GM19240 (cell line): ENCODE data around the gene SLC16A13.
"Not testable (repeated sequence)": the region's sequence is repeated elsewhere in the genome, so short reads cannot be mapped to it uniquely, and the experiment has no call there.

Source experiments
- DNase-seq: peaks from one replicate; pipeline ENCODE4 v3.0.0; 2011; ENCODE audit warnings: low spot score; ENCODE audit not compliant: insufficient read length

Gene SLC16A13

DNA sequence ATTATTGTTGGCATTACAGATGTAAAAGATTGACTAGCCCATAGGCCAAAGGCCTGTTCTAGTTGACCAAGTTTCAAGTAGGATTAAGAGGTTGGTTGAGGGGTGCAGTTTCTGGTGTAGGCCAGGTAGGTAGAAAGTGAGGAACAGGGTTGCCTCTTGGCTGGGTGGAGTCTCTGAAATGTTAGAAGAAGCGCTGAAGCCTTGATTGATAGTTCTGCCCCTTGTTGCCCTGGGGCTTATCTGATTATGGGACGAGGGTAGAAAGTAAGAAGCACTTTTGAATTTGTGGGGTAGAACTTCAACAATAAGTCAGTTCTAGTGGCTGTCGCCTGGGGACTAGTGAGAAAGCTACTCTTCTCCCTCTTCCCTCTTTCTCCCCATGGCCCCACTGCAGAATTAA lies 6.7 kb upstream of the SLC16A13 start:
- no peak for DNase-seq

DNA sequence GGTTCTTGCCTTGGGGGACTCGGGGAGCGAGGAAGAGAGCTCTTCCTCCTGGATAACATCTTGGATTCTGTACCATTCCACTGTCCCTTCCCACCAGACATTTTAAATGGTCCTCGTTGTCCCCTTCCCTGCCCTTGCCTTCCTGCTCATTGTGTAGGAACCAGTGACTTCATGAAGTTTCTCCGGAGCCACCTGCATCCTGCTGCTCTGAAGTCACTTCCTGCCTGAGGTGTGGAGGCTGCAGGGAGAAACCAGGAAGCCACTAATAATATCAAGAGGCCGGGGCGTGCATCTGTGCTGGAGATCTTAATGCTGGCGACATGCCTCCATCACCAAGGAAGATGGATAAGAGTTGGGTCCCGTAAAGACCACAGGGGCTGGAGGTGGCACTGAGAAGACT lies 6.2 kb upstream of the SLC16A13 start:
- no peak for DNase-seq

DNA sequence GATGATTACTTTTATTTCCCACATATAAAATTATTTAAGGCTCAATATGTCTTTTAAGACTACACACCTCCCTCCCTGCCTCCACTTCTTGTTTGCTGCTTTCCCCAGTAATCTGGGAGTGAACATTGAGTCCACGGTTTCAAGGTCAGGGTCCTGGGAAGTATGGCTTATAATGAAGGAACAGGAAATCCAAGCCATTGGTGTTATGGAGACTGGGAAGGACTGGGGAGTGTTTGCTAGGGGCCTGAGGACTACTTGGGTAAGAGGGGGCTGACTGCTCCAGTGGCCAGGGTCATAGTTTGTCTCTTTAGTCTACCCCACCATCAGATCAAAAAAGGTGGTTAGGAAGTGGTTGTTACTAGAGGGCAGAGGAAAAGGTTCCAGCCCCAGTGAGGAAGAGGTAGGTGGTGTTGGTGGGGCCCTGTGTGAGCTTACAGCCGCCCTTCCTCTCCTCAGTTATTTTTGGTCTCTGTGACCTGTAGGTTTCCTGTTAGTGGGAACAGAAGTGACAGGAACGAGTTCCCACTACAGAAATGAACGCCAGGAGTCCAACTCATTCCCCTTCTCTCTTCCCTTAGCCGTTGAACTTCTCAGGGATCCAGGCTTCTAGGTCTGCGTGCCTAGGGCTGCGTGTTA lies 742 bp upstream of the SLC16A13 start:
- DNase-seq, result no peak

DNA sequence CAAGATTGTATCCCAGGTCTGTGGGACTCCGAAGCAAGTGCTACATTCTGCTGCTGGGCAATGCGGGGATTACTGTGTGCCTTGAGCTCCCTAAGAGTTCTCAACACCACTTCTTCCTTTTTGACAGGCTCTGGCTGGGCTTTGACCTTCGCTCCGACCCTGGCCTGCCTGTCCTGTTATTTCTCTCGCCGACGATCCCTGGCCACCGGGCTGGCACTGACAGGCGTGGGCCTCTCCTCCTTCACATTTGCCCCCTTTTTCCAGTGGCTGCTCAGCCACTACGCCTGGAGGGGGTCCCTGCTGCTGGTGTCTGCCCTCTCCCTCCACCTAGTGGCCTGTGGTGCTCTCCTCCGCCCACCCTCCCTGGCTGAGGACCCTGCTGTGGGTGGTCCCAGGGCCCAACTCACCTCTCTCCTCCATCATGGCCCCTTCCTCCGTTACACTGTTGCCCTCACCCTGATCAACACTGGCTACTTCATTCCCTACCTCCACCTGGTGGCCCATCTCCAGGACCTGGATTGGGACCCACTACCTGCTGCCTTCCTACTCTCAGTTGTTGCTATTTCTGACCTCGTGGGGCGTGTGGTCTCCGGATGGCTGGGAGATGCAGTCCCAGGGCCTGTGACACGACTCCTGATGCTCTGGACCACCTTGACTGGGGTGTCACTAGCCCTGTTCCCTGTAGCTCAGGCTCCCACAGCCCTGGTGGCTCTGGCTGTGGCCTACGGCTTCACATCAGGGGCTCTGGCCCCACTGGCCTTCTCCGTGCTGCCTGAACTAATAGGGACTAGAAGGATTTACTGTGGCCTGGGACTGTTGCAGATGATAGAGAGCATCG lies 2.4 kb downstream of the SLC16A13 start:
- DNase-seq, result no peak

DNA sequence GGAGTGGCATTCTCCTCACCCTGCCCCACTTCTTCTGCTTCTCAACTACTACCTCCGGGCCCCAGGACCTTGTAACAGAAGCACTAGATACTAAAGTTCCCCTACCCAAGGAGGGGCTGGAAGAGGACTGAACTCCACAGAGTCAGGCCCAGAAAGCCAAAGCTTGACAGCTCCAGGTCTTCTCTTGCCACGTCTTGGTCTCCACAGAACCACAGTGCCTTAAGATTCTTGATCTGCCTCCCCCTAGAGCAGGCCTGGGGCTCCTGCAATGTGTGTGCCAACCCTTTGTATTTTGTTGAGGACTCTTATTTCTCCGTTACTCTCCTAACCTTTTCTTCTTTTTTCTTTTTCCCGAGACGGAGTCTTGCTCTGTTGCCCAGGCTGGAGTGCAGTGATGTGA lies 4.0 kb downstream of the SLC16A13 start:
- no peak for DNase-seq

DNA sequence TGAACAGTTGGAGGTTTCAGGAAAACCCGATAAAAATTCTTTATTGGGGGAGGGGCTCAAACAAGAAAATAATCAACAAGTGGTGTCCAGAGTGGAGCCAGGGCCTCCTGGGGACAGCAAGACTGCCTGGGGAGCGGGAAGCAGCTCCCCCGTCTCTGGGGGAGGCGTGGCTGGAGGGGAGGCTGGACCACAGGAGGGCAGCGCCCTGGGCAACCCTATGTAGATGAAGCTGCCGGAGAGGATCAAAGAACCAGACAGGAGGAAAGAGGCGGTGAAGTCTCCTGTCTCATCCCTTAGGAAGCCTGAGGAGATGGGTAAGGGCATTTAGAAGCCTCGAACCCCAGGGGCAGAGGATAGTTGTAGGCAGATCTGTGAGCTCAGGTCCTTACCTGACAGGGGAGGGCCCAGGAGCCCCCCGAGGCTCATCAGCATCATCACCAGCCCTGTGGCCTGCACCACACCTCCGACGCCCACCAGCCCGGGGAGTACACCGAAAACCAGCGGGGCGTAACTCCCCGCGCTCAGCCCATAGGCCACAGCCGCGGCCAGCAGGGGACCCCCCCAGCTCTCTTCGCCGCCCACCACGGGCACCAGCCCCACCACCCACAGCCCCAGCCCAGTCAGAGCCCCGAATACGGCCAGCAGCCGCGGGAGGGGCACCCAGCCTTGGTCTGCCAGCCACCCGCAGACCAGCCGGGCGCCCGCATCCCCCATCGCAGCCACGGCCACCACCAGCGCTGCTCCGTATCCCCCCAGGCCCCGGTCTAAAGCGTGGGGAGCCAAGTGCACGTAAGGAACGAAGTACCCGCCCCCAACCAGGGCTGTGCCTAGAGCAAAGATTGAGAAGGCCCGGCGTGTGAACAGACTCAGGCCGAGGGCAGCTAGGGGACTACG lies 6.0 kb downstream of the SLC16A13 start:
- DNase-seq, result no peak

DNA sequence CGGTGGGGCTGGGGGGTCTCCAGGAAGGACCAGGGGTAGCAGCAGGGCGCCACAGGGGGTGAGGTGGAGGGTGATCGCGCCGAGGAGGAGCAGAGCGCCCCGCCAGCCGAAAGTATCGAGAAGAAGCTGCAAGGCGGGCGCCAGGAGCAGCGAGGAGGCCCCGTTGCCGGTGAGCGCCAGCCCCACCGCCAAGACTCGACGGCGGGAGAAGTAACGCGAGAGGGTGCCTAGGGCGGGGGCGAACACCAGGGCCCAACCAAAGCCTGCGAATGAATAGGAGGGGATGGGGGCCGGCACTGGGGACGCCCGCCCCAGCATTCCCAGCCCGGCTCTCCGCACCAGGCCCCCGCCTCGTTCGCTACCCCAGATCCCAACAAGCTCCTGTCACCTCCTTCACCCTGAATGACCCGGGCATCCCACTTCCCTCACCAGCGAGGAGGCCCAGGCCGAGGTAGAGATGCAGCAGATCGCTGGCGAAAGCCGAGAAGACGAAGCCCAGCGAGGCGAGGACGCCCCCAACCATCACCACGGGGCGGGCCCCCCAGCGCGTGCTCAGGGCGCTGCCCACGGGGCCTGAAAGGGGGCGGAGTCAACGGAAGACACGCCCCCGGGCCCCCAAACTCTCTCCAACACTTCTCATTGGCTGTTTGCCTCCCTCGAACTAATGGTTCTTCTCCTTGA lies 6.8 kb downstream of the SLC16A13 start:
- no peak for DNase-seq

DNA sequence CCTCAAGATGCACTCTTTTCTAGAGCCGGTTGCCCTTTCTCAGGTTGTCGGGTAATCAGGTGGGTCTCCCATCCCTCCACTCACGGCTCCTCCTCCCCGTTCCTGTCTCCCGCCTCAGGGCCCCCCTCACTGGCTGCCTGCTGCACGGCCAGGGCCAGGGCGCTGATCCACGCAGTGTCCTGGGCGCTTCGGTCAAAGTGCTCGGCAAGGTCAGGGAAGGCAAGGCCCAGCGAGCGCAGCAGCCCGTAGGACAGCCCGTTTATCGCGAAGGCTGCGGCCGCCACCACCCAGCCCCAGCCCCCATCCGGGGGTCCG lies 7.3 kb downstream of the SLC16A13 start:
- no peak for DNase-seq

DNA sequence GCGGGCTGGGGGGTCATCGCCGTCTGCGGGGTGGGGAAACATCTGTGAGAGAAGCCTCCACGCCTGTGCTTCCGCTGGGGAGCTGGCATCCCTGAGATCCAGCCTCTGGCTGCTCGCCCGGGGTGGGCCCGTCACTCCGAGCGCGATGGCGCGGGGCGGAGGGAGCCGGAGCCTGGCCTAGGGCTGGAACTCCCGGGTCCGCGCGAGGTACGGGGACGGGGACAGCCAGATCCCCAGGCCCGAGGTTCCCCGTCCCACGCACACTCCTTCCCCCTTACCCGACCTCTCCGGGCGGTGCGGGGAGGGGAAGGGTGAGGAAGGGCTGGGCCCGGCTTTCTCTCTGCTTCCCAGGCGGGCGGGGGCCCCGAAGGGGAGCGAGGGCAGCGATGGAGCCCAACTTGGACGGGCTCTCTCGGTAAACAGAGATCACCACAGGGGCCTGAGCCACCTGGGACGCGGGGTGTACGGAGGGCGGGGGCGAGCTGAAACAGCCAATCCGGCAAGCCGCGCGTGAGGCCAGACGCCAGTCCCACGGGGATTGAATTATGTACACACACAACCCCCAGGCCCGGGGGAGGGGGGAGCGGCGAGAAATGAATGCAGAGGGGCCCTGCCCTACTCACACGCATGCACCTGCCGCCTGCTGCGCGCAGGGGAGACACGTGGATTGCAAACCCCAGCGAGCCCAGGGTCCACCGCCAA lies 7.8 kb downstream of the SLC16A13 start, which contains the start of gene SLC16A11:
Gene SLC16A11 (minus strand): TSS at position 596 of the 702 bp plus-strand sequence. CDS start 579 bp downstream, at position 17.
- DNase-seq, result no peak

DNA sequence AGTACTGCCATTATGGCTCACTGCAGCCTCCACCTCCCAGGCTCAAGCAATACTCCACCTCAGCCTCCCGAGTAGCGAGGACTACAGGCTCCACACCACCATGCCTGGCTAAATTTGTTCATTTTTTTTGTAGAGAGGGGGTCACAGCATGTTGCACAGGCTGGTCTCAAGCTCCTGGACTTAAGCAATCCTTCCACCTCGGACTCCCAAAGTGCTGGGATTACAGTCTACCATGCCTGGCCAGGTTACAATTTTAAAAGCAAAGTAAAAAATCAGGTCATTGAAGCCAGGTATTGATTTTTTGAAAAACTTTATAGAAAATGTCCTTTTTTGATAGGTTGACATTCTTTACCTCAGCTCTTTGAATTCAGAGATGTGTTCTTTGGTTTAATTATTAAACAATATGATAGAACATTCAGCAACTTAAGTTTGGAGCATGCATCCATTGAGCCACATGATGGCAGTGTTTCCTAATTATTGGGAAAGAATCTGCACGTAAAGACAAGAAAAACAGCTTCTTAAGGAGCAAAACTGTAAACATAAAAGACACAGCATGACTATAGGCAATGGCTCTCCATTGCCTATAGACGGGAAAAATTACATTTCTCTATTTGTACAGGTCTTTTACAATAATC lies 9.8 kb downstream of the SLC16A13 start:
- DNase-seq, result no peak

DNA sequence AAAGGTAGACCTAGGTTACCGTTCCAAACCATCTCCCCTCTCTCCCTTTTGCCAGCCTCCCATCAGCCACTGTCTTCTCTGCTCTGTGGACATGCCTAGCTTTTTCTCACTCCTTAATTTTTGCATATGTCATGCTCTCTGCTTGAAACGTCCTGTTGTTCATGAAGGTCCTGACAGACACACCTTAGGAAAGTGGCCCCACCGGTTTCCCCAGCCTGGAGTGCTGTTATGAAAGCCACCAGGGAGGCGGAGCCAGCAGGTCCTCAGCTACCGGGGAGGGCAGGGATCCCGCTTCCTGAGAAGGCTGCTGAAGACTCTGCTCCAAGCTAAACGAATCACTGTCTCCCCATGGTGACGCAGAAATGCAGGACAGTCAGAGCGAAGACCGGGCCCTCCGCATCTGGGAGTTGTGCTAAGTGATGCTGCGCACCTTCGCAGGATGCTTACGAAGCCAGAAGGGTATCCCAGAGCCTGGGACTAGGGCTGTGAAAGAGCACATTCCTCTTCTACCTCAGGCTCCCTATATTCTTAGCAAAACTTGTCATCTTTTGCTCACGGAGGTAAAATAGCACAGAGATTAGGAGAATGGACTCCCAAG lies 10.4 kb downstream of the SLC16A13 start:
- DNase-seq, result no peak

DNA sequence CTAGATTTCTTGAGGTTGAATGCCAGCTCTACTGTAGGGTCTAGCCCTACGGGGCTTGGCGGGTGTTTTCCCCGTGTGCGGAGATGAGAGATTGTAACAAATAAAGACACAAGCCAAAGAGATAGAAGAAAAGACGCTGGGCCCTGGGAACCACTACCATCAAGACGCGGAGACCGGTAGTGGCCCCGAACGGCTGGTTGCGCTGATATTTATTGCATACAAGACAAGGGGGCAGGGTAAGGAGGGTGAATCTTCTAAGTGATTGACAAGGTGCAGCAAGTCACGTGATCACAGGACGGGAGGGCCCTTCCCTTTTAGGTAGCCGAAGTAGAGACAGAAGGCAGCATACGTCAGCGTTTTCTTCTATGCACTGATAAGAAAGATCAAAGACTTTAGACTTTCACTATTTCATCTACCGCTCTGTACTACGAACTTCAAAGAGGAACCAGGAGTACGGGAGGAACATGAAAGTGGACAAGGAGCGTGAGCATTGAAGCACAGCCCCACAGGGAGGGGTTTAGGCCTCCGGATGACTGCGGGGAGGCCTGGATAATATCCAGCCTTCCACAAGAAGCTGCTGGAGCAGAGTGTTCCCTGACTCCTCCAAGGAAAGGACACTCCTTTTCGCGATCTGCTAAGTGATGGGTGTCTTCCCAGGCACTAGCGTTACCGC lies 11.0 kb downstream of the SLC16A13 start:
- not testable (repeated sequence) for DNase-seq

DNA sequence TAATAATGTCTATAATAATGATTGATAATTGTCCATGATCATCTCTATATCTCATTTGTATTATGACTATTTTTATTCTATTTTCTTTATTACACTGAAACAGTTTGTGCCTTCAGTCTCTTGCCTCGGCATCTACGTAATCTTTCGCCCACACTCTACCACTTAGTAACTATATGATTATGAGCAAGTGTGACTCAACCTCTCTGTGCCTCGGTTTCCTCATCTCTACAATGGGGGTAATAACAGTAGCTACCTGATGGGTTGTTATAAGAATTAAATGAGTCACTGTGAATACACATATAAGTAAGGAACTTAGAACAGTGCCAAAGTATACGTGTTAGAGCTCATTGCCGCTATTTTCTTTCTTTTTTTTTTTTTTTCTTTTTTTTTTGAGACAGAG lies 11.8 kb downstream of the SLC16A13 start:
- DNase-seq, result no peak

DNA sequence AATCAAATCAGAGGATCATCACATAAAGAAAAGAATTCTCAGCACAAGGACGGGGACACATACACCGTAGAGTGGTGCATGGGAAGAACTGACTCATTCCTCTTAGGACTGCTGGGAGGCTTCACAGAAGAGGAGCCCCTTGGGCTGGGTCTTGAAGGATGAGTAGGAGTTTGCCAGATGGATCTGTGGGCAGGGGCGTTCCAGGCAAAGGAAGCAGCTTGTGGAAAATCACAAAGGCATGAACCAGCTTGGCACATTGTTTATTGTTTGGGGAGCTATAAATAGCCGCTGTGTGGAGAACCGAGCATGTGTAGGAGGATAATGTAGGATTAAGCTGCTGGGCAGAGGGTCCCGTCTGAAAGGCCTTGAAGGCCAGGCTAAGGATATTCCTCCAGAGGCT lies 13.2 kb downstream of the SLC16A13 start:
- DNase-seq, result no peak

DNA sequence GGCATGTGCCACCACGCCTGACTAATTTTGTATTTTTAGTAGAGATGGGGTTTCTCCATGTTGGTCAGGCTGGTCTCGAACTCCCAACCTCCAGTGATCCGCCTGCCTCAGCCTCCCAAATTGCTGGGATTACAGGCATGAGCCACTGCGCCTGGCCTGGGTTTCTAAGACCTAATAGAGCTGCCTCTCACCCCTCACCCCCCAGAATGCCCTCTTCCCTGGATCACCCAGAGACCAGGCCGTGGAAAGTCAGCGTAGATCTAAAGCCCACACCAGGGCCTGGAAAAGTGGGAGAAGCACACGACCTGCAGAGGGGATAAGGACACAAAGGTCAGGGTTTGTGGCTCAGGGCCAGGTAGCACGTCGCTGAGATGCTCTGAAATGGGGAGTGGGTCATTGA lies 14.8 kb downstream of the SLC16A13 start:
- not testable (repeated sequence) for DNase-seq

DNA sequence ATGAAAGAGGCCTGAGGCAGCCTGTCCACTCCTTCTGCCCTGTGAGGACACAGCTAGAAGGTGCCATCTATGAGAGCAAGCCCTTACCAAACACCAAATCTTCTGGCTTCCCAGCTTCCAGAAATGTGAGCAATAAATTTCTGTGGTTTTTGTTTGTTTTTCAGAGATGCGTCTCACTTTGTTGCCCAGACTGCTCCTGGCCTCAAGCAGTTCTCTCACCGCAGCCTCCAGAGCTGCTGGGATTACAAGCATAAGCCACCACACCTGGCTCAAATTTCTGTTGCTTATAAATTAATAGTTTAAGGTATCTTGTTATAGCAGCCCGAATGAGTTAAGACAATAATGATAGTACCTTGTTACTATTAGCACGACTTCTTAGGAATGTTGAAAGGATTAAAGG lies 20.6 kb downstream of the SLC16A13 start:
- DNase-seq, result no peak

DNA sequence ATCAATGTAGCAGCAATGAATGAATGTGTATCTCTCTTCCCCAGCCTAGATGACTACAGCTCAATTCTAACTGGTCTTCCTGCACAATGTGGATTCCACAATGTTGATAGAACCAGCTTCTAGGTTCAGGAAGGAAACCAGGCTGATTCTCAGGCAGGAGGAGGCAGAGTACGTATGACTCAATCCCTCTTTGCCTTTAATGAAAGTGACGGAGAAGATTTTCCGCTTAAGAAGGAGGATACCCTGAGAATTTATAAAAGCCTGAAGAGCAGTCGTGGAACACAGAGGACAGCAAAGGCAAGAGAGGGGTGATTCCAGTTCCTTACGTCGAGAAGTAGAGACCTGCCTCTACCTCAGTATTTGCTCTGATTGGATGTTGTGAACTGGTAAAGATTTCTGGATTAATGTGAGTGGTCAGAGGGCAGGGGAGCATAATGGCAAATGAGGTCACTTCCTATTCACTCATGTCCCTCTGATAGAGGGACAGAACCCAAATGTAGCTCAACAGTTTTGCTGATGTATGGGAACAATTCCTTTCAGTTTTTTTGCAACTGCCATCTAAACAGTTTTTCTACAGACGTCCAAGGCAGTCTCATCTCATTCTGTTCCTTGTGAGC lies 23.1 kb downstream of the SLC16A13 start:
- no peak for DNase-seq

DNA sequence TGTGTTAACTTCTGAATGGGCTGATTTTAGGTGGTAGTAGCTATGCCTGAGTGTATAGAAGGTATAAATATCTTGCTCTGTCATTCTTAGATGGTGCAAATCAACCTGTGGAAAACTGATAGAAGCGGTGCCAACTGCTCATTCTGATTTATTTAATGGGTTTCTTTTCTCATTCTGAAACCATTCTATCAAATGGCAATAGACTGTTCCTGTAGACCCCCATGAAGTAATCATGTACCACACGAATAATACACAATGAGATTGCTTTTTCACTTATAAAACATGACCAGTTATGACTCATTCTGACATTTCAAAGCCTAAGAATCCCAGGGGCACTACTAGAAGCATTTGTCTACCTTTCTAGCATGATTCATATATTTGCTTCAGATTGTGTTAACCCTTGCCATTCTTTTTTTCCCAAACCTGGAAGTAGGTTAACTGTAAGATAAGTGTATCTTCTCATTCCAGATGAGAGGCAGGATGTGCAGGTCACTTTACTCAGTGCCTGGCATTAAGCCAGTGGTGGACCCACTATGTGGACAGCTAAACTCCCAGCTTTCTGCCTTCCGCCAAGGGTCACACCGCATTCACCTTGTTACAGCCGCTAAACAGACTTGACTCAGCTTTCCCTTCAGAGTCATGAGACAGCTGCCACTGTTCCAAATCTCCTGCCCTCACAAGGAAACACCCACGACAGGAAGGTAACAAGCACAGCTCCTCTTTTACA lies 24.5 kb downstream of the SLC16A13 start:
- no peak for DNase-seq
